HepG2 (cell line): Measurements from ENCODE around the gene EYA3. TPM values are rescaled to one million over a fixed set of nuclear protein-coding genes. Genes with fewer than 3 reads are reported as not detected.

Experiments used
- ATAC-seq: fragments of 200-7000 bp; cut with Tn5 transposase; 3 replicates; pipeline ENCODE4 v1.9.1; 2020; ENCODE audit warnings: mild to moderate bottlenecking, moderate library complexity
- BruUV-seq: library from RNA; stranded (reverse); fragments of 400-500 nt; replicated peaks from 2 replicates; lab custom pipeline; 2021; lab: Mats Ljungman, UMichigan
- CTCF ChIA-PET: fragments of 300-600 bp; formaldehyde crosslinking; extraction: SDS; loops from one replicate; lab custom pipeline; 2021; ENCODE audit warnings: low total read pairs, inconsistent platforms, low intra/inter-chr PET ratio; lab: Yijun Ruan, JAX
- POLR2A ChIA-PET: fragments of 350-600 bp; sonication (Branson Sonifier 250); formaldehyde crosslinking; loops from one replicate; lab custom pipeline; 2020; ENCODE audit warnings: antibody characterized with exemption, inconsistent platforms; lab: Yijun Ruan, JAX
- DNase-seq: peaks from one replicate; pipeline ENCODE4 v3.0.0-alpha.2; 2015; ENCODE audit warnings: low spot score
- FAIRE-seq: peaks from 3 replicates; lab custom pipeline; 2011; peaks lifted over from hg19 to GRCh38; lab: Jason Lieb, UNC
- H2AFZ ChIP-seq: one replicate; pipeline ENCODE4 v1.6.1; 2011; ENCODE audit warnings: low read length, inconsistent platforms
- H3K27ac ChIP-seq: fragments of 300-600 bp; 3 replicates; pipeline ENCODE4 v1.8.0; 2011; ENCODE audit warnings: mixed run types, mild to moderate bottlenecking, mixed read lengths, low read length, inconsistent platforms; ENCODE audit not compliant: insufficient read depth; ENCODE audit errors: extremely low read length
- H3K27me3 ChIP-seq, 2 experiments: fragments of 200-600 bp in 1 of 2; 2 replicates in 1 of 2; 3 replicates in 1 of 2; pipeline versions ENCODE4 v1.6.0 to v1.8.0; 2011; ENCODE audit warnings: low read length in 2 of 2, mild to moderate bottlenecking in 2 of 2, moderate library complexity in 2 of 2, inconsistent platforms in 1 of 2; ENCODE audit not compliant: insufficient read depth in 2 of 2, control insufficient read depth in 1 of 2
- H3K36me3 ChIP-seq, 2 experiments: fragments of 200-600 bp in 1 of 2; replicated peaks in 1 of 2; 2 replicates in 1 of 2; 3 replicates in 1 of 2; pipeline versions ENCODE4 v1.5.1 to v1.8.0; 2011; ENCODE audit warnings: low read length in 2 of 2, inconsistent platforms in 1 of 2; ENCODE audit not compliant: insufficient read depth in 2 of 2, control insufficient read depth in 1 of 2
- H3K4me1 ChIP-seq: 2 replicates; pipeline ENCODE4 v1.5.1; 2012; ENCODE audit warnings: low read length, inconsistent platforms; ENCODE audit not compliant: insufficient read depth
- H3K4me2 ChIP-seq: 2 replicates; pipeline ENCODE4 v1.6.0; 2011; ENCODE audit warnings: low read depth, low read length, inconsistent platforms
- H3K4me3 ChIP-seq, 3 experiments: fragments of 200-600 bp in 1 of 3; sonication (generic), shearing (Covaris generic) in 1 of 3; replicated peaks in 1 of 3; 2 replicates each; pipeline ENCODE4 v1.5.1; 2011 to 2016; ENCODE audit warnings: low read length in 3 of 3, inconsistent platforms in 2 of 3, low read depth in 2 of 3, mild to moderate bottlenecking in 2 of 3, control low read depth in 1 of 3, mixed read lengths in 1 of 3; ENCODE audit not compliant: insufficient read depth in 1 of 3
- H3K79me2 ChIP-seq: one replicate; pipeline ENCODE4 v1.6.1; 2011; ENCODE audit warnings: low read length, inconsistent platforms; ENCODE audit not compliant: insufficient read depth
- H3K9ac ChIP-seq: 2 replicates; pipeline ENCODE4 v1.6.0; 2011; ENCODE audit warnings: mild to moderate bottlenecking, low read depth, low read length, inconsistent platforms; ENCODE audit not compliant: insufficient read depth
- H3K9me3 ChIP-seq: 2 replicates; pipeline ENCODE4 v1.5.1; 2012; ENCODE audit warnings: mild to moderate bottlenecking, low read length
- H4K20me1 ChIP-seq: 2 replicates; pipeline ENCODE4 v1.6.0; 2011; ENCODE audit warnings: inconsistent platforms, mild to moderate bottlenecking, low read length, moderate library complexity; ENCODE audit not compliant: insufficient read depth
- CAMTA2 ChIP-seq: sonication (generic); formaldehyde crosslinking; IDR thresholded peaks from 2 replicates; pipeline ENCODE4 v1.4.0; 2020; ENCODE audit warnings: mild to moderate bottlenecking, missing genetic modification reagents, borderline replicate concordance
- CENPX ChIP-seq: sonication (generic); formaldehyde crosslinking; IDR thresholded peaks from 2 replicates; pipeline ENCODE4 v1.9.0; 2021; ENCODE audit warnings: mild to moderate bottlenecking, missing genetic modification reagents, moderate library complexity
- ESRRA ChIP-seq: sonication (generic); formaldehyde crosslinking; IDR thresholded peaks from 2 replicates; pipeline ENCODE4 v1.5.1; 2020; ENCODE audit warnings: mild to moderate bottlenecking, low read depth, missing genetic modification reagents
- ETV6 ChIP-seq: sonication (generic); formaldehyde crosslinking; conservative IDR thresholded peaks from 2 replicates; pipeline ENCODE4 v1.4.0; 2020; ENCODE audit warnings: missing genetic modification reagents
- JDP2 ChIP-seq: sonication (generic); formaldehyde crosslinking; IDR thresholded peaks from 2 replicates; pipeline ENCODE4 v1.8.1; 2022; ENCODE audit warnings: missing genetic modification reagents, borderline replicate concordance
- MAFF ChIP-seq: IDR thresholded peaks from 2 replicates; pipeline ENCODE4 v1.6.1; 2011; ENCODE audit warnings: low read depth, low read length, improper control_type of control experiment
- MAFK ChIP-seq, 2 experiments: IDR thresholded peaks in 1 of 2; conservative IDR thresholded peaks in 1 of 2; 2 replicates each; pipeline ENCODE4 v1.6.1; 2011; ENCODE audit warnings: improper control_type of control experiment in 2 of 2, low read length in 2 of 2
- PAF1 ChIP-seq: IDR thresholded peaks from 2 replicates; pipeline ENCODE4 v1.6.1; 2016; ENCODE audit warnings: missing genetic modification reagents, missing compliant biosample characterization
- PHF5A ChIP-seq: IDR thresholded peaks from one replicate; pipeline ENCODE4 v1.6.1; 2018; ENCODE audit warnings: low read depth, missing genetic modification reagents; ENCODE audit not compliant: unreplicated experiment
- TCF12 ChIP-seq, 2 experiments: fragments of 450-650 bp in 1 of 2; sonication (generic) in 1 of 2; formaldehyde crosslinking in 1 of 2; IDR thresholded peaks; 2 replicates each; pipeline versions ENCODE4 v1.6.1 to v1.8.0; 2017 to 2022; ENCODE audit warnings: antibody characterized with exemption in 1 of 2, mild to moderate bottlenecking in 1 of 2, missing genetic modification reagents in 1 of 2, moderate library complexity in 1 of 2
- TEAD2 ChIP-seq: sonication (generic); formaldehyde crosslinking; IDR thresholded peaks from 2 replicates; pipeline ENCODE4 v1.9.0; 2021; ENCODE audit warnings: missing genetic modification reagents
- ZNF740 ChIP-seq: sonication (generic); formaldehyde crosslinking; IDR thresholded peaks from 2 replicates; pipeline ENCODE4 v1.4.0; 2020; ENCODE audit warnings: missing genetic modification reagents
- WGBS: methylation state at CpG from one replicate; pipeline ENCODE4 v1.1.6; 2017; ENCODE audit warnings: low lambda C conversion rate; 5-methylcytosine and 5-hydroxymethylcytosine counted together
- in situ Hi-C: cut with HindIII; loops from 2 replicates; pipeline ENCODE4 v1.10.0; 2017; ENCODE audit warnings: low pct_unique_long_range_greater_than_20kb; ENCODE audit not compliant: extremely low pct_ligation_motif_present
- intact Hi-C: fragments of 100-400 bp; cut with micrococcal nuclease; formaldehyde crosslinking; loops from one replicate; pipeline ENCODE4 v1.10.0; 2022; ENCODE audit not compliant: unreplicated experiment
- polyA plus RNA-seq, 8 experiments: library from polyadenylated mRNA; depleted of rRNA in 3 of 8; stranded (reverse) in 7 of 8; unstranded in 1 of 8; fragments of >200 nt; fragmentation: Illumina TruSeq in 4 of 8; extraction: Trizol in 4 of 8; gene quantifications; 2 replicates each; pipeline versions ENCODE4 v1.2.1 to v1.2.3, GENCODE V29; 2011 to 2016; ENCODE audit warnings: low read depth in 4 of 8, missing spikeins in 1 of 8, mixed read lengths in 1 of 8; ENCODE audit not compliant: insufficient read depth in 1 of 8
- total RNA-seq, 5 experiments: library from RNA; depleted of rRNA; stranded (reverse); fragments of >200 nt; fragmentation: Illumina TruSeq; extraction: Trizol; gene quantifications; 2 replicates each; pipeline ENCODE4 v1.2.3, GENCODE V29; 2016; ENCODE audit warnings: low read depth in 1 of 5
- TF ChIP-seq, protein P1 (sequence below): sonication (generic); formaldehyde crosslinking; IDR thresholded peaks from 2 replicates; pipeline ENCODE4 v1.8.1; 2023; ENCODE audit warnings: missing genetic modification reagents, inconsistent platforms, borderline replicate concordance
- TF ChIP-seq, protein P2 (sequence below): sonication (generic); formaldehyde crosslinking; IDR thresholded peaks from 2 replicates; pipeline ENCODE4 v1.5.1; 2020; ENCODE audit warnings: missing genetic modification reagents, mild to moderate bottlenecking, borderline replicate concordance

The EYA3 gene
- total and polyA plus RNA-seq, 2 of the 13 experiments (the other 11 are each of a cell fraction or from before 2014, with no cell fraction given) = 13.9 to 19.7 TPM

DNA sequence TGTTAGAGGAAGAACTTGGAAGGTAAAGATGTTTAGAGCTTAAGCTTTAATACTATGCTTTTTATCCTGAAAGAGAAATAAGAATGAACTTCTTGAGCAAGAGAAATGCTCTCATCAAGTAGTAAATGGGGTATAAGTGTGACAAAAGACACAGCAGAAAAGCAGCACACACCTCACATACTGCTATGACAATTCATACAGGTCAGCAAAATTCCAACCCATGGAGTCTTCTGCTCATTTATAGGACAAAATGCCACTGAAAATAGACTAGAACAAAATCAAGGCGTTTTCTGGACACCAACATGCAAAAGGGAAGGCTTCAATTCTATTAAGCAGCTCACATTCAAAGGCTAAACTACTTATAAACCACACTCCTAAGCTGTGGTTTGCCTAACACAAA lies 61.2 kb downstream of the EYA3 start:
- FAIRE-seq (no peak), ATAC-seq (no peak), DNase-seq (no peak)
- Histone ChIP-seq H3K4me3 (no peak overlapping the region), H3K4me1 (no peaks in the 10 kb centered on the region), H3K27me3 (no peaks in the 10 kb centered on the region), H3K4me2 (no peak overlapping the region), H3K36me3 (peaks cover 1 to 11% of the 10 kb centered on the region in 2 experiments; a peak in 2 of 5 replicates), H3K27ac (no peak overlapping the region), H2AFZ (no peak overlapping the region), H3K9ac (no peak overlapping the region), H3K79me2 (no peaks in the 10 kb centered on the region), H4K20me1 (no peaks in the 10 kb centered on the region), H3K9me3 (no peaks in the 10 kb centered on the region)
- intact Hi-C loops = no loop called here
- 62% methylated on average over 1 of the region's 1 CpG for WGBS
- in situ Hi-C loops = no loop called here
- TF ChIP-seq ETV6 (no peak), CENPX (CRISPR knock-in tag) (no peak), JDP2 (CRISPR knock-in tag) (no peak), MAFK (conservative IDR thresholded peaks at IDR 0.05 in 1 of 2, IDR thresholded peaks at IDR 0.05 in 1 of 2; ENCODE audit: low read length in 2 of 2) (peak; percentile 36 to 62; a peak in 3 of 4 replicates), TEAD2 (CRISPR knock-in tag) (no peak), MAFF (0 out of 2 replicates have a peak, but pooled peaks have one; percentile 19), ESRRA (CRISPR knock-in tag) (no peak)
- TF ChIP-seq, protein P1, sequence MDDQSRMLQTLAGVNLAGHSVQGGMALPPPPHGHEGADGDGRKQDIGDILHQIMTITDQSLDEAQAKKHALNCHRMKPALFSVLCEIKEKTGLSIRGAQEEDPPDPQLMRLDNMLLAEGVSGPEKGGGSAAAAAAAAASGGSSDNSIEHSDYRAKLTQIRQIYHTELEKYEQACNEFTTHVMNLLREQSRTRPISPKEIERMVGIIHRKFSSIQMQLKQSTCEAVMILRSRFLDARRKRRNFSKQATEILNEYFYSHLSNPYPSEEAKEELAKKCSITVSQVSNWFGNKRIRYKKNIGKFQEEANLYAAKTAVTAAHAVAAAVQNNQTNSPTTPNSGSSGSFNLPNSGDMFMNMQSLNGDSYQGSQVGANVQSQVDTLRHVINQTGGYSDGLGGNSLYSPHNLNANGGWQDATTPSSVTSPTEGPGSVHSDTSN = no peak
- no TSS peak for BruUV-seq
- ChIA-PET CTCF (no interaction called here), POLR2A (no interaction called here)

DNA sequence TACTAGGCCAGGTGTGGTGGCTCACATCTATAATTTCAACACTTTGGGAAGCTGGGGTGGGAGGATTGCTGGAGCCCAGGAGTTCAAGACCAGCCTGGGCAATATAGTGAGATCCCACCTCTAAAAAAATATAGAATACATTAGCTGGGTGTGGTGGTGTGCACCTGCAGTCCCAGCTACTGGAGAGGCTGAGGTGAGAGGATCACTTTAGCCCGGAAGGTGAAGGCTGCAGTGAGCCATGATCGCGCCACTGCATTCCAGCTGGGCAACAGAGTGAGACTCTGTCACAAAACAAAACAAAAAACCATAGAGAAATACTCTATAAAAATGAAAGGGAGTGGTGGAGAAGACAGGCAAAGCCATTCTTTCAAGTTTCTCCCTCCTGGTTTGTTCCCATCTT lies 62.1 kb downstream of the EYA3 start:
- DNase-seq (no peak), FAIRE-seq (no peak), ATAC-seq (no peak)
- Histone ChIP-seq H3K36me3 (peaks cover 1 to 9% of the 10 kb centered on the region in 2 experiments; a peak in 2 of 5 replicates), H3K79me2 (no peaks in the 10 kb centered on the region), H3K27ac (no peak overlapping the region), H2AFZ (no peak overlapping the region), H3K9me3 (no peaks in the 10 kb centered on the region), H3K4me1 (no peaks in the 10 kb centered on the region), H3K4me3 (no peak overlapping the region), H4K20me1 (no peaks in the 10 kb centered on the region), H3K27me3 (no peaks in the 10 kb centered on the region), H3K9ac (no peak overlapping the region), H3K4me2 (no peak overlapping the region)
- ChIA-PET POLR2A (no interaction called here), CTCF (no interaction called here)
- in situ Hi-C loops = no loop called here
- intact Hi-C loops = no loop called here
- no TSS peak for BruUV-seq
- 100% methylated on average over 3 of the region's 3 CpGs for WGBS
- TF ChIP-seq CAMTA2 = no peak
- no peak for TF ChIP-seq PHF5A
- no peak for TF ChIP-seq PAF1
- no peak for TF ChIP-seq ZNF740 (CRISPR knock-in tag)
- TF ChIP-seq, protein P2, sequence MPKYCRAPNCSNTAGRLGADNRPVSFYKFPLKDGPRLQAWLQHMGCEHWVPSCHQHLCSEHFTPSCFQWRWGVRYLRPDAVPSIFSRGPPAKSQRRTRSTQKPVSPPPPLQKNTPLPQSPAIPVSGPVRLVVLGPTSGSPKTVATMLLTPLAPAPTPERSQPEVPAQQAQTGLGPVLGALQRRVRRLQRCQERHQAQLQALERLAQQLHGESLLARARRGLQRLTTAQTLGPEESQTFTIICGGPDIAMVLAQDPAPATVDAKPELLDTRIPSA (CRISPR knock-in tag) = no peak
- no peak for TF ChIP-seq TCF12 (IDR thresholded peaks at IDR 0.05)
- no peak for TF ChIP-seq TCF12 (CRISPR knock-in tag; IDR thresholded peaks at IDR 0.05)
